ENCODE results near the gene NISCH. TPM values are rescaled to one million over a fixed set of nuclear protein-coding genes. Genes with fewer than 3 reads are reported as not detected.

NISCH gene
- total RNA-seq, 2 donors from 2014 or later: 75.2 to 123 TPM

- Mint-ChIP-seq H3K9me3 (no peaks in the 10 kb centered on the region), H3K36me3 (ENCODE audit: low read depth) (peaks cover 91% of the 10 kb centered on the region), H3K4me3 (no peak overlapping the region), H3K27me3 (no peaks in the 10 kb centered on the region), H3K4me1 (no peaks in the 10 kb centered on the region), H3K27ac (no peak overlapping the region)
- ATAC-seq (replicated peaks): no peak
These were observed 26.6 kb downstream of the NISCH start for GRCh38 chr3:52481819-52482521.

GRCh38 chr3:52483081-52483480 lies 27.7 kb downstream of the NISCH start:
- H3K4me1 Mint-ChIP-seq: no peaks in the 10 kb centered on the region
- H3K9me3 Mint-ChIP-seq: no peaks in the 10 kb centered on the region
- no peak for ATAC-seq (replicated peaks)
- no peaks in the 10 kb centered on the region for H3K27me3 Mint-ChIP-seq
- H3K27ac Mint-ChIP-seq: no peak overlapping the region
- H3K4me3 Mint-ChIP-seq: no peak overlapping the region
- peaks cover 90% of the 10 kb centered on the region for H3K36me3 Mint-ChIP-seq (ENCODE audit: low read depth)

GRCh38 chr3:52483577-52484381 lies 28.4 kb downstream of the NISCH start:
- ATAC-seq (replicated peaks): no peak
- peaks cover 88% of the 10 kb centered on the region for H3K36me3 Mint-ChIP-seq (ENCODE audit: low read depth)
- H3K4me1 Mint-ChIP-seq: no peaks in the 10 kb centered on the region
- no peak overlapping the region for H3K27ac Mint-ChIP-seq
- no peaks in the 10 kb centered on the region for H3K9me3 Mint-ChIP-seq
- H3K27me3 Mint-ChIP-seq: no peaks in the 10 kb centered on the region
- H3K4me3 Mint-ChIP-seq: no peak overlapping the region

- Mint-ChIP-seq H3K36me3 (ENCODE audit: low read depth) (peaks cover 87% of the 10 kb centered on the region), H3K27ac (peak overlapping the region; percentile 72), H3K4me1 (no peaks in the 10 kb centered on the region), H3K9me3 (no peaks in the 10 kb centered on the region), H3K4me3 (no peak overlapping the region), H3K27me3 (no peaks in the 10 kb centered on the region)
- no peak for ATAC-seq (replicated peaks)
These were observed 29.5 kb downstream of the NISCH start for GRCh38 chr3:52484680-52485461.

GRCh38 chr3:52487050-52487787 lies 31.8 kb downstream of the NISCH start:
- Mint-ChIP-seq H3K36me3 (ENCODE audit: low read depth) (peaks cover 89% of the 10 kb centered on the region), H3K4me1 (no peaks in the 10 kb centered on the region), H3K4me3 (no peak overlapping the region), H3K9me3 (no peaks in the 10 kb centered on the region), H3K27me3 (no peaks in the 10 kb centered on the region), H3K27ac (no peak overlapping the region)
- ATAC-seq (replicated peaks): no peak

GRCh38 chr3:52487788-52488691 lies 32.6 kb downstream of the NISCH start:
- no peak overlapping the region for H3K4me3 Mint-ChIP-seq
- H3K27ac Mint-ChIP-seq: no peak overlapping the region

GRCh38 chr3:52488746-52489145 lies 33.3 kb downstream of the NISCH start:
- Mint-ChIP-seq H3K9me3 (no peaks in the 10 kb centered on the region), H3K27me3 (no peaks in the 10 kb centered on the region), H3K36me3 (ENCODE audit: low read depth) (peaks cover 80% of the 10 kb centered on the region), H3K4me3 (no peak overlapping the region), H3K27ac (no peak overlapping the region), H3K4me1 (no peaks in the 10 kb centered on the region)
- ATAC-seq (replicated peaks): no peak

More at GRCh38 chr3:52487788-52488691, 32.6 kb downstream of the NISCH start:
- no peak for ATAC-seq (replicated peaks)
- Mint-ChIP-seq H3K36me3 (ENCODE audit: low read depth) (peaks cover 87% of the 10 kb centered on the region), H3K4me1 (no peaks in the 10 kb centered on the region), H3K27me3 (no peaks in the 10 kb centered on the region), H3K9me3 (no peaks in the 10 kb centered on the region)

- H3K4me1 Mint-ChIP-seq: no peaks in the 10 kb centered on the region
These were observed 34.0 kb downstream of the NISCH start for GRCh38 chr3:52489453-52489852.

GRCh38 chr3:52490035-52490938 lies 34.9 kb downstream of the NISCH start:
- peaks cover 68% of the 10 kb centered on the region for H3K36me3 Mint-ChIP-seq (ENCODE audit: low read depth)
- H3K27ac Mint-ChIP-seq: peak overlapping the region; percentile 52
- no peaks in the 10 kb centered on the region for H3K9me3 Mint-ChIP-seq
- no peaks in the 10 kb centered on the region for H3K4me1 Mint-ChIP-seq
- no peak for ATAC-seq (replicated peaks)
- H3K4me3 Mint-ChIP-seq: no peak overlapping the region
- H3K27me3 Mint-ChIP-seq: no peaks in the 10 kb centered on the region

More at GRCh38 chr3:52489453-52489852, 34.0 kb downstream of the NISCH start:
- Mint-ChIP-seq H3K4me3 (no peak overlapping the region), H3K36me3 (ENCODE audit: low read depth) (peaks cover 73% of the 10 kb centered on the region), H3K27me3 (no peaks in the 10 kb centered on the region), H3K27ac (no peak overlapping the region), H3K9me3 (no peaks in the 10 kb centered on the region)
- no peak for ATAC-seq (replicated peaks)

- H3K27ac Mint-ChIP-seq: peak overlapping the region; percentile 52
- no peak overlapping the region for H3K4me3 Mint-ChIP-seq
- H3K4me1 Mint-ChIP-seq: no peaks in the 10 kb centered on the region
- peaks cover 61% of the 10 kb centered on the region for H3K36me3 Mint-ChIP-seq (ENCODE audit: low read depth)
- peak; percentile 17 for ATAC-seq (replicated peaks)
- H3K9me3 Mint-ChIP-seq: no peaks in the 10 kb centered on the region
- H3K27me3 Mint-ChIP-seq: no peaks in the 10 kb centered on the region
These were observed 35.6 kb downstream of the NISCH start for GRCh38 chr3:52490939-52491526.

GRCh38 chr3:52492059-52492458 lies 36.7 kb downstream of the NISCH start:
- no peaks in the 10 kb centered on the region for H3K27me3 Mint-ChIP-seq
- H3K9me3 Mint-ChIP-seq: no peaks in the 10 kb centered on the region
- no peaks in the 10 kb centered on the region for H3K4me1 Mint-ChIP-seq
- H3K4me3 Mint-ChIP-seq: no peak overlapping the region
- no peak for ATAC-seq (replicated peaks)
- peaks cover 51% of the 10 kb centered on the region for H3K36me3 Mint-ChIP-seq (ENCODE audit: low read depth)
- no peak overlapping the region for H3K27ac Mint-ChIP-seq

- ATAC-seq (replicated peaks): no peak
- Mint-ChIP-seq H3K27me3 (no peaks in the 10 kb centered on the region), H3K4me3 (no peak overlapping the region), H3K36me3 (ENCODE audit: low read depth) (peaks cover 40% of the 10 kb centered on the region), H3K4me1 (no peaks in the 10 kb centered on the region), H3K27ac (no peak overlapping the region), H3K9me3 (no peaks in the 10 kb centered on the region)
These were observed 38.0 kb downstream of the NISCH start for GRCh38 chr3:52493232-52494017.

All from activated T-helper 17 cell treated with anti-CD3 and anti-CD28 coated beads, Interleukin-2, amount 50 U/mL, for 72 hours (primary cell).